Suppressor macrophage treated with lipopolysaccharide for 1 hour (primary cell): ENCODE data around the gene GALNTL6.

Experiments
- DNase-seq, 3 donors: peaks; one replicate each; pipeline ENCODE4 v3.0.0-alpha.2; 2020 to 2022

Gene GALNTL6

DNA sequence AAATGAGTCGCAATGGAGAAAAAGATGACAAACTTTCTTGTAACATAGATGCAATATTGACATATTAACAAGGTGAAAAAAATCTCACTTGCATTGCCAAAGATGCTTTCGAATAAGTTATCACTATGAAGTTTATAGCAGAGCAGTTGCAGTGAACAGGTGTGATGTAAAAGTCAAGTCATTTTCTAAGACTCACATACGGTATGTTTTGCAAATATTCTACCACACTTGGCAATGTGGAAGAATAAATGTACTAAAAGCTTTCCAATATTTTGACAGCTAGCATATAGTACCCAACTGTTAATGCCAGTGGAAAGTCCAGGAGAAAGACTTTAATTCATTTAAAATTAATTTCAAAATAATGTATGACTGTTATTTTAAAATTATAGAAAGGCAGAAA, 76.5 kb downstream of the GALNTL6 start:
- DNase-seq: no peak

DNA sequence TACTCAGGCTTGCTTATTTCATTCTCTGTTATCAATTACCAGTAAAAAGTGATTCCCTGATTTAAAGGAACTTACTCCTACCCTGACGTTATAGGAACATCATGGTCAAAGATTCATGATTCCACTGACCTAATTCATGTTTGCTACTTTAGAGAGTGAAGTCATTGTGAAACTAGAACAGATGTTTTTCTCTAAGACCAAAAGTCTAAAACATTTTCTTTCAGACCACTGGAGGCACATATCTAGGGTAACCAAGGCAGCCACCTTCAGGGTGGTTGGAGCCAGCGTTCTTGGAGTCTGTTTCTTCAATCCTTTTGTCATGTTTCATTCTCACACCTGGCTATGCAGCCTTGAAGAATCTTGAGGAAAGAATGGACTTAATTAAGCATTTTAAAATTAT, 77.8 kb downstream of the GALNTL6 start:
- DNase-seq: no peak

DNA sequence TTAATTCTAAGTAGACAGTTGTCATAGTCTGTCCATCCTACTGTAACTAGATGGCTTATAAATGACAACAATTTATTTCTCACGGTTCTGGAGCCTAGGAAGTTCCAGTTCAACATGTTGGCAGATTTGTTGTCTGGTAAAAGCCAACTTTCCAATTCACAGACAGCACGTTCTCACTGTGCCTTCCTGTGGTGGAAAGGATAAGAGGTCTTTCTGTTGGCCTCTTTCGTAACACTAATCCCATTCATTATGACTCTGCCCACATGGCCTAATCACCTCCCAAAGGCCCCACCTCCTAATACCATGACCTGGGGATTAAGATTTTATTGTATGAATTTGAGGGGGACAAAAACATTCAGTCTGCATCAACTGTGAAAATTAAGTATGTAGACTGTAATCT, 83.2 kb downstream of the GALNTL6 start:
- DNase-seq: no peak

DNA sequence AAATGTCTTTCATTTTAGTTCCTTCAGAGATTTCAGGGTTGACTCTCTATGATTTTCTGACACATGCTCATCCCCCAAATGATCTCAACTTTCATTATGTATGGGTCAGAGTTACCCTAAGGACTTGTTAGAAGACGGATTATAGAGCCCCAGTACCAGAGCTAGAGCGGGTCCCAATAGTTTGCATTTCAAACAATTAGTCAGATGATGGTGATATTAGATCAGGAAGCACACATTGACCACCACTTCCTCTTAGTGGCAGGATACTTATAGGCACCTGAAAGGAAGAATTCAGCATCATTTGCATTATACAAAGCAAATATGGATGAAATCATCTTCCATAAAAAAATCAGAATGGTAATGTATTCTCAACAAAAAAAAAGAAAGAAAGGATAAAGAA, 106.1 kb downstream of the GALNTL6 start:
- DNase-seq: no peak

DNA sequence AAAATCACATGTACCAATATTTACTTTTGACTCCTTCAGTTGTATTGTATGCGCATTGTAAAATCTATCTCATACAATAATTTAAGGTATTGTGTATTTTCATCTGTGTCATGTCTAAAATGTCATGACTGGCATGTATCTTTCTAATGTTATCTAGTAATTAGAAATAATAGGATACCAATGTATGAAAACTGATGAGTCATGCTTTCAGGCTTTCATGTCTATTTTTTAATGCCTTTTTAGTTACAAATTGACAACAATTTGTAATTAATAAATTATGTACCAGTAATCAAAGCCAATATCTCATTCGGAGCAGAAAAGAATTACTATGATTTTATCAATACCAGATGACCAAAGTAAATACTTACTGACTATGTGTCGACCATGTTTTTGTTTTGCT, 107.7 kb downstream of the GALNTL6 start:
- no peak for DNase-seq

DNA sequence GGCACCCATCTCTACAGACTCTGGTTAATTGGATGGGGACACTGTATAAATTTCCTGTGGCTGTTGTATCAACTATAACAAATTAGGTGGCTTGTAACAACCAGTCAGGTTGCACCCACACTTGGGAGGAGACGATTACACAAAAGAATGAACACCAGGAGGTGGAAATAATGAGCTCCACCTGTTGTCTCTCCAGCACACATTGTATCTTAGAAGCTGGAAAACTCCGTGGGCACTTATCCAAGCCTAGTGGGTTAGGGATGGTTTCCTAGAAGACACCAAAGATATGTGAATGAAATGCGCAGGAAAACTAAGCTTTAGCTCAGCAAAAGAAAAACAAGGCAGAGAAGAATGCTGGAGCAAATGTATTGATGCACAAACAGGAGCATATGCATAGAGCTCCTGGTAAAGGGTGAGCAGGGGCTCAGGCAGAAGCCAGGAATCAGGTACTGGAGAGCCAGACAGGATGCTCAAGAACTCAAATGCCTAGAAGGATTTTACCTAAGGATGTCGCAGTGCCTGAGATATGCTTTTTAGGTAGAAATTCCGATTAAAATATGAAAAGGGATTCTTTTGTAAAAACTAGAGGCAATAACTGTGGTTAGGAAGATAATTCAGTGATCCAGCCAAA, 111.7 kb downstream of the GALNTL6 start:
- DNase-seq: no peak

DNA sequence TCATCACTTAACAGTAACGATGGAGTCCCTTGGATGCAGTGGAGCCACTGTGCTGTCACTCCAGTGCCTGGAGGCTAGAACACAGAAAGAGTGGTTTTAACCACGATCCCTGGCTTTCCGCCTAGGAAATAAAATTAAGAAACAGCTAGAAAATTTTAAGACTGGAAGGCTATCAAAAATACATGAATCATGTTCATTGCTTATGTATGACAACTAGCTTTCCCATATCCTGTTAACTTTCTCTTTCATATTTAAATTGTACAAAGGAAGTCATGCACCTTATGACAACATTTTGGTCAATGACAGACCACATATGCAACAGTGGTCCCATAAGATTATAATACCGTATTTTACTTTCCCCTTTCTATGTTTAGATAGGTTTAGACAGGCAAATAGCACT, 115.1 kb downstream of the GALNTL6 start:
- DNase-seq: no peak

DNA sequence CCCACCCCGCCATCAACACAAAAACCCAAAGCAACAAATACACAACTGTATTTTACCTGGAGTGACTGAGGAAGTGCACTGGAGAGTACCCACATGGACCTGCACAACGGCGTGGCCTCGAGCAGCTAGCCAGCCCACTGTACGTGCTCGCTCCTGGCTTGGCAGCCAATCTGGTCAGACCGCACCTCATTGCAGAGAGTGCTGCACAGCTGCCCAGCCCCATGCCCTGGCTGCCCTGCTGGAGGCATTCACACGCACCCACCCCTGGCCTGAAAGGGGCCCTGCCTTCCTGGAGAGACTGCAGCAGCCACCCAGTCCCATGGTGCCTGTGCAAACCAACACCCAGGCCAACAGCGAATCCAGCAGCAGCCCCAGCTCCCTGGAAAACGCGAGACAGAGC, 116.3 kb downstream of the GALNTL6 start:
- no peak for DNase-seq

DNA sequence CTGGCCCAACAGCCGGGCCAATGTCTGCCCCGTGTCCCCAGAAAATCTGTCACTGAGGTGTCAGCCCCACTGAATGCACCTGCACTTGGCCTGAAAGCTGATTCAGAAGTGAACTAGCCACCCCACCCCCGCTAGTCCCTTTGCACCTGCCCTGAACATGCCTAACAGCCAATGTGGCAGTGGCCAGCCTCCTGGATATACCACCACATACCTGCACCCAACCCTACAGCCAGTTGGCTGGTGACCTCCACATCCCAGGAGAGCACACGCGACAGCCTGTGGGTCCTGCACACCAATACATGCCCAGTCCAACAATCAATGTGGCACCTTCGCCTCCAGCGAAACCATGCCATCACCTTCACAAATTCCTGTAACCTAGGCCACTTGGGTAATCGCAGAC, 116.7 kb downstream of the GALNTL6 start:
- DNase-seq: no peak

DNA sequence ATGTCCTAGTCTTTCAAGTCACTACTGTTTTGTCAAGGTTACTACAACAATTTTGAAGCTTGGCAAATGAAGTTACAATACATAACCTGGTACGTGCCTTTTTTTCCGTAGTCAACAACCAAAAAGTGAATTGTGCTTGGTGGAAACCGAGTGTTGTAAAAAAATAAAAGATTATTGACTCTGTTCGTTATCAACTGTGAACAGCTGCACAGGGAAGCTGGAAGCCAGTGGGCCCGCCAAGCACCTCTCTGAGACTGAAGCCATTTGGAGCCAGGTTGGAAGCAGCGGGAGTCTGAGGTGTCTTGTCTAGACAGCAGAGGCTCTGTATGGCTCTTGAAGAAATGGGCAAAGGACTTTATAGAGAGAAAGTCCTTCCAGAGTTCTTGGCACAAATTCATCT, 119.0 kb downstream of the GALNTL6 start:
- DNase-seq: no peak

DNA sequence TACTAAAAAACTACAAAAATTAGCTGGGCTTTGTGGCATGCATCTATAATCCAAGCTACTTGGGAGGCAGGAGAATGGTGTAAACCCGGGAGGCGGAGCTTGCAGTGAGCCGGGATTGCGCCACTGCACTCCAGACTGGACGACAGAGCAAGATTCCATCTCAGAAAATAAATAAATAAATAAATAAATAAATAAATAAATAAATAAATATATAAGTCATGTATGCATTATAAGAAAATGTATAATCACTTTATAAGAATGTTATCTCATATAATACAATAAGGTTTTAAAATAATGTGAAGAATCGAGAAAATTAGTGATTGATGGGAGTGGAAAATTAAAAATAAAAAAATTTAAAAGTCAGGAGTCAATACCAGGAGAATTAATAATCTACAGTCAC, 127.5 kb downstream of the GALNTL6 start:
- DNase-seq: no peak

DNA sequence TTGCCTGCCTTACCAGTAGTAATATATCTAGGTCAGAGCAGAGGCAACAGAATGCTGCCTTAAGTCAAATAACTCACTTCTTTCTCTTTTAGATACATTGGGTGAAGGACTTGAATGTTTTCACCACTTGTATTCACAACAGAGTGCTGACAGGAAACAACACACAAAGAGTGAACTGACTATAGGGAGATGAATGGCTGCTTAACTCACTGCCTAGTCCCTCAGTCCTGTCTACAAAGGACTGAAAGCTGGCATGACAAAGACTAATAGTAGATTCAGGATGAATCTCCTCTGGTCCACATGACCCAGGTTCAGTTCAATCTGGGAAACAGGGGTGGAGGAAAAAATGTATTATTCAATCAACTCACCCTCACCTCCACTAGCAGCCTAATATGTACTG, 134.2 kb downstream of the GALNTL6 start:
- DNase-seq: no peak

DNA sequence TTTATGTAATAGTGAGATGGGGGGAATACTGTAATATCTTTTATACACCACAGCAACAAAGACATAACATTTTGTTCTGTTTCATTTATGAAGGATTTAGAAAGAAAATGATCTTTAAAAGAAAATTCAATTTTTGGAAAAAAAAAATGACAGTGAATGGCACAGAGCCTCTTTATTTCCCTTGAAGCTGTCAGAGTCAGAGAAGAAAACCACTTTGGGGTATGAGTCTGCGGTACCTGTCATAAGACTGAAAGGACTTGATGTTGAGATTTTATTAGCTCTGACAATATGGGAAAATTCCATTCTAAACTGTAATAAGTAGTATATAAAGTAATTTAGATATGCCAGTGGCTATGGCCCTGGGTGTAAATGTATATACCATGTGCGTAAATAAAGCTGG, 134.8 kb downstream of the GALNTL6 start:
- DNase-seq: no peak

DNA sequence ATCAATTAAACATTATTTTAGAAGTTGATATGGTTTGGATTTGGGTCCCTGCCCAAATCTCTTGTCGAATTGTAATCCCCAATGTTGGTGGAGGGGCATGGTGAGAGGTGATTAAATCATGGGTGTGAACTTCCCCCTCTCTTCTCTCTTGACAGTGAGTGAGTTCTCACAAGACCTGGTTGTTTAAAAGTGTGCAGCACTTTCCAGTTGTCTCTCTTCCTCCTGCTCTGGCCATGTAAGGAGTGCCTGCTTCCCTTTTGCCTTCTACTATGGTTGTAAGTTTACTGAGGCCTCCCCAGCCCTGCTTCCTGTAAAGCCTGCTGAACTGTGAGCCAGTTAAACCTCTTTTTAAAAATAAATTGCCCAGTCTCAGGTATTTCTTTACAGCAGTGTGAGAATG, 141.4 kb downstream of the GALNTL6 start:
- peak in 2 of 3 donors; percentile 4 to 33 for DNase-seq

DNA sequence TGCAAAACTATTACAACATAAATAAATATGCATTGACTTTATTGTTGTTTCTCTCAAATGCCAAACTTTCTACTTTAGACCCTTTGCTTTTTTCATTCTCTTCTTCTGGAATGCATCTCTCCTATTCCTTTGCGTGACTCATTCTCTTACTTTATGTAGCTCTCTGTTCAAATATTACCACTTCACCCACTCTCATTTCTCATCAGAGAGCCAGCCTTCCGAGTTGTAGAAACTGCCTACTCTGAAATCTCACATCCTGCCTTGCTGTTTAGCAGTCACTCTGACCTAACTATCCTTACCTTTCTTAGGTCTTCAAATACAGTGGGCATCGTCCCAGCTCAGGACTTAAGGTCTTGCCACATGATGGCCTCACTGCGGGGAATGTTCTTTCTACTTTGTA, 143.5 kb downstream of the GALNTL6 start:
- DNase-seq: no peak

DNA sequence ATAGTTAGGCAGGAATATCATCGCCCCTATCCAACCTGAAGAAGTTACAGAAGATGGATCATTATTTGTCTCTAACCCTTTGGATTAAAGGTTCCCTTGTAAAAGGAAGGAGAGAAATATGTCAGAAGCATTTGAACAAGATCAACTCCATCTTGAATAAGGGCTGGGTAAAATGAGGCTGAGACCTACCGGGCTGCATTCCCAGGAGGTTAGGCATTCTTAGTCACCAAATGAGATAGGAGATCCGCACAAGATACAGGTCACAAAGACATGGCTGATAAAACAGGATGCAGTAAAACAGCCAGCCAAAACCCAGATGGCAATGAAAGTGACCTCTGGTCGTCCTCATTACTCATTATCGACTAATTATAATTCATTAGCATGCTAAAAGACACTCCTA, 148.9 kb downstream of the GALNTL6 start:
- no peak for DNase-seq

DNA sequence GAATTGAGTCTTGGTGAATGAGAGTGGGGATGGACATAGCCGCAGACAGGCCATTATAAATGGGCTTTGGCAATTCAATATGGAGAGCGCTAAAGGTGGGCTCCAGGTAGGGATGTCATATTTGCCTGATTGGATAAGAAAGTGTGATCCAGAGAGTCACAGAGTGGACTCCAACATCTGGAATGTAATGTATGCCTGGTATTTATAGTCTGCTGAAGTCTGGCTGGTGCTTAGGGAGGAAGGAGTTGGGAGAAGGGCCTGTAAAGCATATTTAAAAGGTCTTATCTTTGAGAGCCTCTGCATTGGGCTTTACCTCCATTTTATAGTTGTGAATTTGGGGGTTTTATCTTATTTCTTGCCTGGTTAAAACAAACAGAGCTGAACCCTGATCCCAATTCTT, 153.2 kb downstream of the GALNTL6 start:
- DNase-seq: no peak

DNA sequence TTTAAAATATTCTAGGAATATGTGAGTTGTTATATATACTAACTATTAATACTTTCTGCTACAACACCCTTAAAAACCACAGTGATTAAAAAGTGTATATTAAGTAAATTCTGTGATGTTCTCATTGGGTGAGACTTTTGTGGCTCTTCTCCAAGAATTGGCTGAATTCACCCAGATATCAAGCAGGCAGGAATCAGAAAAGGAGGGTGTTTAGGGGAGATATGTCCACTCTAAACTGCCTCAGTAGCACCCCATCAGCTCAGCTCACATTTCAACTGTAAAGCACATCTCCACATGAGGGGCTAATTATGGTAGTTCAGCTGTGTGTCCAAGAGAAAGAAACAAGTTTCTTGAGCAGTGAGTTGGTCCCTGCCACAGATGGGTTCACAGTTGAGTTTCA, 165.0 kb downstream of the GALNTL6 start:
- no peak for DNase-seq

DNA sequence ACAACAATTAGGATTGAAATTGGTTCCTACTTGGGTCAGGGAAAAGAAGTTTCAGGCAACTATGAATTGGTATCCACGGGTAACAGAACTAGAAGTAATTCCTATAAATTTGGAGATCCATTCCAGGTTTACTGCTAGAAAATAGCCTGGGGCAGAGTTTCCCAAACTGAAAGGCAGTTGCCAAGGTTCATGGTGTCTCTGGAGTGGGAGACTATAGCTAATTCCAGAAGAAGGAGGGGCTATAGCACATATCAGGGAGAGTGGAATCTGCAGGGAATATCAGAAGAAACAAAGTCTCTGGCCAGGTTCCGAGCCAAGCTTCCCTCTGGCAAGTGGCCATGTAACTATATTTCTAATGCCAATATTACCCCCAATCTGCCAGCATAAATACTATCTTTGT, 166.3 kb downstream of the GALNTL6 start:
- no peak for DNase-seq

DNA sequence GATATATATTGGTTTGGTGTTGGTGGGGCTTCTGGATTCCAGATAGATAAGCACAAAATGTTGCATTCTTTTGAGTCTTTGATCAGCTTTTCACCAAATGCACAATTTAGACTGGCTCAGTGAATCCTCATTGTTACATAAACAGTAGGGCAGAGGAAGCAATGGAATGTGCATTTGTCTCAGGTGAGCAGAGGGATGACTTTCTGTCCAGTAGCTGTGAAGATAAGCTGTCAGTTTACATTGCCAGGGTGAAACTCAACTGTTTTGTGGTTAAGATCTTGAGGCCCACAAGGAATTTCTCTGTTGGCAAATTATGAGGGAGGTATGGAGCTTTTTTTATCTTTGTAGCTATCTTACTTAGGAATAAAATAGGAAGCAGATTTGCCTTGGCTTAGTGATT, 168.0 kb downstream of the GALNTL6 start:
- DNase-seq: no peak

DNA sequence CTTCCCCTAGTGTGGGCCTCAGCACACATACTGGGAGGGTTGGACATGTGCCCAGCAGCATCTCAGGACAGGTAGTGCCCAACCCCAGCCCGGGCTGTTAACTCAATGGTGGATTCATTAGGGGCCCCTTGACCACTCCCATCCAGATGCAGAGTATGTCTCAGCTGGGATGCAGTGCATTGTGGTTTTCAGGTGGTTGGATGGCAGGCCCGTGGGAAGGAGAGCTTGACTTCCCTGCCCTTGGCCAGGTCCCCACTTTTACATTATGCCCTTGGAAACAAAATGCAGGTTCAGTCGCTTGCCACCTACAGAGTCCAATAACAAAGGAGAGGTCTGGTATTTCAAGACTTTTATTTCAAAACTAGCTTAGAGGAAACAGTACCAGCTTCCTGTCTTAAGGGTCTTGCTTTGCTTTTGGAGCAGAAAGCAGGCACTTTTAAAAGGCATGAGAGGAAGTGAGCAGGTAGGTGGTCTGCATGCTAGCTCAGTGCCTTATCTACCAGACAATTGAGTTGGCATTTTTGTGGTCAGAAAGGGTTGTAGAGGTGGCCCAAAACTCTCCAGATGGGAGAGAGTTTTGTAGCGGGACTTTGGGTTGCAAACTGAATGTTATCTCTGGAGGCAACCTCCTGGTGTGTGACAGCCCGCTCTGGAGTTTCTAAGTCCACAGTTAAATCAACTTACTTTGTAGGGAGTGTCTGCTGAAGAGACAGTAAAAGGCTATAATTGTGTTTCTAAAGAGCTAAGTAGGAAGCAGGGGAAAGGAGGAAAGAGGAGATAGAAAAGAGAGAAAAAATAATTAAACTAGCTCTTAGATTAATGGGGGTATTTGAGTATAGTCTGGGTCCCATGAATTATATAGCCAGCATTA, 171.0 kb downstream of the GALNTL6 start:
- DNase-seq: no peak

DNA sequence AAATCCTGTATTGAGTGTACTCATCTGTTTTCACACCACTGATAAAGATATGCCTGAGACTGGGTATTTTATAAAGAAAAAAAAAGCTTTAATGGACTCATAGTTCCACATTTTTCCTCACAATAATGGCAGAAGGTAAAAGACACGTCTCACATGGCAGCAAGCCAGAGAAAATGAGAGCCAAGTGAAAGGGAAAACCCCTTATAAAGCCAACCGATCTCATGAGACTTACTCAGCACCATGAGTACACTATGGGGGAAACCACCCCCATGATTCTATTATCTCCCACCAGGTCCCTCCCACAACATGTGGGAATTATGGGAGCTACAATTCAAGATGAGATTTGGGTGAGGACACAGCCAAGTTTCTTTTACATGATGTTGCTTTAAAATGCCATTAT, 171.9 kb downstream of the GALNTL6 start:
- DNase-seq: peak in 2 of 3 donors; percentile 10 to 25

DNA sequence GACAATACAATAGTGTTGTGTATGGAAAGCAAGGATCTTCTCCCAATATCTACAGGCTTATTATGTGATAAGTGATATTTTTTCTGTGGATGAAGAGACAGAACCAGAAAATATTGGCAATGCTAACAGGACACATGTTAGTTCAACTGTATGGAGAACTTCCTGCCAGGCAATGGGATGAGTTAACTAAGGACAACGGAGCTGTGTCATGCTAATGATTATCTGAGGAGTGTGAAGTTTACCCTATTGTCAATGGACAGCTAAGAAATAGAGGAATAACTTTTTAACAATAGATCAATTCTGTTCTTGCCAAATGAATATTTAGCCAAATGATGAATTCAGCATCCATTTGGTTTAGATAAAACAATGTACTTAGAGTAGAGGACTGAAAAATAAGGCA, 180.0 kb downstream of the GALNTL6 start:
- no peak for DNase-seq

DNA sequence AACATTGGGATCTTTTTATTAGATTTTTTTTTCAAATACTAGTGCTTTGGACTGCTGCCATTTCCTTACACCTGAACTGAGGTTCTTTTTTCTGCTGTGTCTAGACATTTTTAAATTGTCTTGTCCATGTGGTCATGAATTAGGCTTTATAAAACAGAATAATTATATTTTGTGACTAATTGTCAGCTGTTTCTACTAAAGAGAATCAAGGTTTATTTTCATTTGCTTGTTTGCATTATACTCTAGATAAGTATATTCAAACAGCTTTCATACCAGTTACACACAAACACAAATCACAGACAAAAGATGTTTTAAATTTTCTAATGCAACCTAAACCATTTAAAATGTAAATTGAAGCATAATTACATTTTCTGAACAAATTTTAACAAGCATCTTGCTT, 194.7 kb downstream of the GALNTL6 start:
- no peak for DNase-seq
